Measurements from ENCODE around the gene RHOBTB3.

Gene RHOBTB3

GRCh38 chr5:95770830-95771708, 39.9 kb downstream of the RHOBTB3 start:
- no peak for DNase-seq

GRCh38 chr5:95771892-95772291, 40.8 kb downstream of the RHOBTB3 start:
- DNase-seq = no peak

- DNase-seq = no peak
These were observed 42.4 kb downstream of the RHOBTB3 start for GRCh38 chr5:95773335-95774059.

GRCh38 chr5:95777441-95777840, 46.3 kb downstream of the RHOBTB3 start:
- DNase-seq = no peak

- DNase-seq = no peak
These were observed 47.7 kb downstream of the RHOBTB3 start for GRCh38 chr5:95778713-95779436.

- no peak for DNase-seq
These were observed 48.5 kb downstream of the RHOBTB3 start for GRCh38 chr5:95779611-95780010.

GRCh38 chr5:95780597-95780996, 49.5 kb downstream of the RHOBTB3 start:
- DNase-seq = no peak

GRCh38 chr5:95781101-95781583, 50.0 kb downstream of the RHOBTB3 start:
- DNase-seq = peak; percentile 79

GRCh38 chr5:95782181-95782580, 51.0 kb downstream of the RHOBTB3 start:
- no peak for DNase-seq

GRCh38 chr5:95783661-95784060, 52.5 kb downstream of the RHOBTB3 start:
- no peak for DNase-seq

GRCh38 chr5:95784514-95785302, 53.6 kb downstream of the RHOBTB3 start:
- no peak for DNase-seq

- no peak for DNase-seq
These were observed 55.8 kb downstream of the RHOBTB3 start for GRCh38 chr5:95786821-95787418.

GRCh38 chr5:95788493-95788892, 57.4 kb downstream of the RHOBTB3 start:
- DNase-seq = no peak

GRCh38 chr5:95791751-95792150, 60.6 kb downstream of the RHOBTB3 start:
- DNase-seq = no peak

GRCh38 chr5:95794070-95794516, 63.0 kb downstream of the RHOBTB3 start:
- DNase-seq = no peak

GRCh38 chr5:95797301-95797700, 66.2 kb downstream of the RHOBTB3 start:
- no peak for DNase-seq

- no peak for DNase-seq
These were observed 66.9 kb downstream of the RHOBTB3 start for GRCh38 chr5:95798048-95798447.

GRCh38 chr5:95798545-95798944, 67.4 kb downstream of the RHOBTB3 start:
- no peak for DNase-seq

- DNase-seq = no peak
These were observed 68.2 kb downstream of the RHOBTB3 start for GRCh38 chr5:95799191-95799835.

GRCh38 chr5:95800553-95800952, 69.4 kb downstream of the RHOBTB3 start:
- DNase-seq = no peak

GRCh38 chr5:95801532-95801931, 70.4 kb downstream of the RHOBTB3 start:
- DNase-seq = no peak
